HT1080 (cell line): Measurements from ENCODE around the gene ITGA1. TPM values are rescaled to one million over a fixed set of nuclear protein-coding genes. Genes with fewer than 3 reads are reported as not detected.
"Not testable (repeated sequence)": the region's sequence is repeated elsewhere in the genome, so short reads cannot be mapped to it uniquely, and the experiment has no call there.

ENCODE experiments used
- DNase-seq: peaks from one replicate; pipeline ENCODE4 v3.0.0-alpha.2; 2015; ENCODE audit warnings: low read depth
- total RNA-seq: library from RNA; depleted of rRNA; stranded (reverse); fragments of >200 nt; shearing (Covaris generic); gene quantifications from 2 replicates; pipeline ENCODE4 v1.2.3, GENCODE V29; 2014

Gene ITGA1
- total RNA-seq, 1 experiment from 2014 or later: 2.5 TPM

DNA sequence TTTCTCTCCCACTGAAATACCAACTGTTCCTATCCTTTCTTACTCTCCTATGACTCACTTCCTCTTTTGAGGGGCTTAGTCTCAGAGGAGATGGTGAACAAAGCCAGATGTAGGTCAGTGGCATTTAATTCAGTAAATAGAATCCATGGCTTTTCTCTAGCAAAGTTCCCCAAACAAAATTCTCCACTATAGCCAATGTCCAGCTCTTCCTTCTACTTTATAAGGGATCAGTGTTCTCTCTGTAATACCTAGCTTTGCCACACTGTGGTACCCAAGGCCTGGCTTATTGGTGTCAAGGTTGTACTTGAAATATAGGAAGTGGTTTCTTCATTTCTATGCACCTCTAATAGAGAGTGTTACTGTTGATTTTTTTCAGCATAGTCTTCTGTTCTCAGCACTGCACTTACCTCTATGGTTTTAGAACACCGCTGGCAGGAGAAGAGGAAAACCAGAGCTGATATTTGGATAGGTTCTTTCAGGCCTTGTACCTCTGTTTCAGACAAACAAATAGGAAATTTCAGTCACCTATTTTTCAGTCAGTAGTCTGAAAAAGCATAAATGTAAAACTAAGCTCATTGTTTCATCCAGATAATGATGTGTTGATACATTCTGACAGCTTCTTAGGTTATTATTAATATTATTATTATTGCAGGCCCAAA lies 160.8 kb downstream of the ITGA1 start:
- DNase-seq: peak; percentile 96

GRCh38 chr5:52950686-52951085 lies 163.0 kb downstream of the ITGA1 start:
- no peak for DNase-seq

DNA sequence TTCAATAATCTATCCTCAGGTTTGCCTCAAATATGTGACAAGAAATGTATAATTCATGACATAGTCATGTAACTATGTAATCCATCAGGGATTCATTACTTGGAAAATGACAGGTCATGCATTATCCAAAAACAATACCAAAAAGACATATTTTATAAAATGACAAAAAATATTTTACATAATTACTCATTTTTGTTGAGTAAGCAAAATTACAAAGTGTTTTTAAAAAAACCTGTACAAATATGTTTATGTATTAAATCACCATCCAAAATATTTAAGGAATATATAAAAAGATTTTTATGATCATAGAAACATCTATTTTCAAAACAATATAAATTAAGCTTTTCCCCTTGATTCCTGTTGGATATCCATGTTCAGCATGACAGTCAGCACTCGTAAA lies 164.8 kb downstream of the ITGA1 start:
- DNase-seq: no peak

DNA sequence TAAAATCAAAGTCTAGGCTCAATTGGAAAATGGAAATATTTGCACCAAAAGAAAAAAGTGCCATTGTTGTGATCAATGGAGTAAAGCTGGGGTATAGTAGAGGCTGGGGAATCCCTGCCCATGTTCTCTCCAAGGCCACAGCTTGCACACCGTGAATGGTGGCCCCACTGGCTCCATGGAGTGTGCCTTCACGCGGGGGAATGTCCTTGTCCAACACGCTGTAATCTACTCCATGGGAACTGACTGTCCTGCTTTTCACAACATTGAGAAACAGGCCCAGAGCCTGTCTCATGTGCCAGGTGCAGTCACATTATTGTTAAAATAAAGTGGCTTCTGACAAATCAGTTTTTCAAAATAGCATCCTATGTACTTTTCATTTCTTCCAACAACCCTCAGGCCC lies 168.3 kb downstream of the ITGA1 start:
- DNase-seq: no peak

DNA sequence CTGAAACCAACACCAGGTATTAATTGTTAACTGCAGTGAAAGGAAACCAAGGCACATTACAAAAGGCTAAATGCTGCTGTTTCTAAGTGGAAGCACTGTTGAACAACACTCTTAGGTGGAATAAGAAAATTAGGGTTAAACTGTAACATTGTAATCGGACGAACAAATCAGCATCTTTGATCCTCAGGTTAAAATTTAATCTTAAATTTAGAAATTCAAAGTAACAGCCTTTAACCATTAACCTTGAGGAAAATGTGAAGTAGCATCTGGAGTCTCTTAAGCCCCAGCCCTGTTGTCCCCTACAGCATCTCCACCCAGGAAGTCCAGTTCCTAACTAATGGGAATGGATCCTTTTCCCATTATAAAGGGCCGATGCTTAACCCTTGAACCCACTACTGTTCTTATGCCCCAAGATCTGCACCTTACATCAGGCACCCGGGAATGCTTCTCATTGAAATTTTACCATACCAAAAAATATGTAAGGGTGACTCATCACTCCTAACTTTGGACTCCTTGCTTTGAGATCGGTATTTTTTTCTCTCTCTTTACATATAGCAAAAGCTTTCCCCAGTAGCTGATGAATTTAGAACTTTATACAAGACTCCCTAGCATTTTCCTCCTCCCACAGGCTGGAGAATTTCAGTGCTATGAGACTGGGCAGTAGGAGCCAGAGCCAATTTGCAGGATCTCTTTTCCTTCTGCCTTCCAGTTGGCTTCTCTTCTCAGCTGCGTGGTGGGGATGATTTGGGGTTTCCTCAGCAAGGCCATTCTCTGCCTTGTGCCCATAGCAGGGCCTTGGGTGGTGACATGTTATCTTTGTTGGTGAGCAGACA lies 169.4 kb downstream of the ITGA1 start:
- no peak for DNase-seq

GRCh38 chr5:52961274-52961681 lies 173.6 kb downstream of the ITGA1 start:
- DNase-seq: no peak

DNA sequence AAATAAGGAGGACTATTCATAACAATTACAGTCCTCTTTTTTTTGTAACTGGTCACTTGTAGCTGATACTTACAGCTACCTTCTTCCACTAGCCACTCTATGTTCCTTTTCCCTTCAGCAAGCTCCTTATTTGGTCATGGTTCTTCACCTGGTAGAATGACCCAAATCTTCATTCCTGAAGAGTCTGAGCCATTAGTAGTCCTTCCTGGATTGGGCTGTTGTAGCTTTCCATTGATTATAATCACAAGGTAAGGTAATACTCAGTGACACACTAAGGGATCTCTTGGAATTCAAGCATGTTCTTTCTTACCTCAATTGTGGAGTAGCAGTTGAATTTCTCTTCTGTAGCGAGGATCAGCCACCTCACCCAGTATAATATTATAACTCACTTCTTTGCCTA lies 175.9 kb downstream of the ITGA1 start:
- no peak for DNase-seq

DNA sequence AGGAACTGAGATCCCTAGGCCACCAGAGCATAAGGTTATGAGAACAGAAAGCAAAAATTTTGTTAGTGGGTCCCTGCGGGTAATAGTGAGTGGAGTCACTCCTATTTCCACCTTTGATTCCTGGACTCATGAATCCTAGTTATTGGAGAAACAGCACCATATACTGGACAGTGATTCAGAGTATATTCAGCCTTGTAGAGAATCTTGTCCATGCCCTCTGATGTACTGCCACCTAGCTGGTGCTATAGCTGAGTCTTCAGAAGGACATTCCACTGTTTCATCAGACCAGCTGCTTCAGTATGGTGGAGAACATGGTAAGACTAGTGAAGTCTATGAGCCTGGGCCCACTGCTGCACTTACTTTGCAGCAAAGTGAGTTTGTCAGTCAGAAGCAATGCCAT lies 176.4 kb downstream of the ITGA1 start:
- peak; percentile 51 for DNase-seq

DNA sequence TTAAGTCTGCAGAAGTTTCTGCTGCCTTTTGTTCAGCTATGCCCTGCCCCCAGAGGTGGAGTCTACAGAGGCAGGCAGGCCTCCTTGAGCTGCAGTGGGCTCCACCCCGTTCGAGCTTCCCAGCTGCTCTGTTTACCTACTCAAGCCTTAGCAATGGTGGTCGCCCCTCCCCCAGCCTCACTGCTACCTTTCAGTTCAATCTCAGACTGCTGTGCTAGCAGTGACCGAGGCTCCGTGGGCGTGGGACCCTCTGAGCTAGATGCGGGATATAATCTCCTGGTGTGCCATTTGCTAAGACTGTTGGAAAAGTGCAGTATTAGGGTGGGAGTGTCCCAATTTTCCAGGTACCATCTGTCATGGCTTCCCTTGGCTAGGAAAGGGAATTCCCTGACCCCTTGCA lies 188.4 kb downstream of the ITGA1 start:
- not testable (repeated sequence) for DNase-seq

DNA sequence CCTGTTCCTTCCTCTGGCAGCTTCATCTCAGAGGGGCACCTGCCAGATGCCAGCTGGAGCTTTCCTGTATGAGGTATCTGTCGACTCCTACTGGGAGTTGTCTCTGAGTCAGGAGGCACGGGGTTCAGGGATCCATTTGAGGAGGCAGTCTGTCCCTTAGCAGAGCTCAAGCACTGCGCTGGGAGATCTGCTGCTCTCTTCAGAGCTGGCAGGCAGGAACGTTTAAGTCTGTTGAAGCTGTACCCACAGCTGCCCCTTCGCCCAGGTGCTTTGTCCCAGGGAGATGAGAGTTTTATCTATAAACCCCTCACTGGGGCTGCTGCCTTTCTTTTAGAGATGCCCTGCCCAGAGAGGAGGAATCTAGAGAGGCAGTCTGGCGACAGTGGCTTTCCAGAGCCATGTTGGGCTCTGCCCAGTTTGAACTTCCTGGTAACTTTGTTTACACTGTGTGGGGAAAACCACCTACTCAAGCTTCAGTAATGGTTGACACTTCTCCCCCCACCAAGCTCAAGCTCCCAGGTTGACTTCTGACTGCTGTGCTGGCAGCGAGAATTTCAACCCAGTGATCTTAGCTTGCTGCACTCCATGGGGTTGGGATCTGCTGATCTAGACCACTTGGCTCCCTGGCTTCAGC lies 189.7 kb downstream of the ITGA1 start:
- no peak for DNase-seq

- no peak for DNase-seq
Observed at GRCh38 chr5:52981507-52981906, 193.8 kb downstream of the ITGA1 start.

- peak; percentile 60 for DNase-seq
Observed at GRCh38 chr5:52983731-52984636, 196.3 kb downstream of the ITGA1 start.

DNA sequence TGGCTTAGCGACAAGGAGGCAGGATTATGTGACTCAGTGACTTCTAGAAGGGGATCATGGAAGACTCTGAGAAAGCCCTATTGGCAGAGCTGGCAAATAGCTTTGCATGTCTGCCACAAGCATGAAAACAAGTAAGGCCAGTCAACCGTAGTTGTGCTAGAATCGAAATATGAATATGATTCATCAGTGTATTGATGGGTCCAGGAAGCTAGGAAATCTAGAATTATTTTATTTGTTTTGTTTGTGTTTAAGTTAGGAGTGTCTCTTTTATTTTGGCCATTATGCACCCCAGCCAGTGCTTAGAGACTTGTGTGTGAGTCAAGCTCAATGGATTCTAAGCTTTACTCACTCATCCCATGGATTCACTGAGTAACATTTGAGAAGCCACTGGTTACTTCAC lies 197.6 kb downstream of the ITGA1 start:
- no peak for DNase-seq

DNA sequence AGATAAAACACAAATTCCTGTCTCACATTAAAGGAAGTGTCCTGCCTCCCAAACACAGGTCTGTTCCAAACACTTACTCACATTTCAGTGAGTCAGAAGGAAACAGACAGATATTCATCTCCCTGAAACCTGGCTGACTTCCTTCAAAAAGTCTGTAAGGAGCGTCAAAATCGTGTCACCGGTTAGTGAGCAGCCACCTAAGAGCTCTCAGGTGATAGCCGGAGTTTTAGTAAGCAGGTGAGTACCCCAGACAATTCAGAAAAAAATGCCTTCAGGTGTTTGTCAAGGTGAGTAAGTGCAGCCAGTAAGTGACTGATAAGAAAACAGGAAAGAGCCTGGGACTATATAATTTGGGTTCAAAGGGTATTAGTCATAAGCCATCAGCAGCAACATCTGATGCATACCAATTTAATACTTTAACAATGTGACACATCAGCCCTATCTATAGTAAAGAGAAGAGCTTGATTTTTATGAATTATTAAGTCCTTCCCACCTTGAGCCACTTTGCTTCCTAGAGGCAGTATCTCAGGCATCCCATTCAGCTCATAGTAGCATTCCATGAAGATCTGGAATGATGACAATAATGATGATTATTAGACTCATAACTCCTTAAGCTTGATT lies 200.1 kb downstream of the ITGA1 start:
- peak; percentile 85 for DNase-seq

GRCh38 chr5:52988335-52989024 lies 200.8 kb downstream of the ITGA1 start:
- no peak for DNase-seq

- DNase-seq: peak; percentile 81
Observed at GRCh38 chr5:52989025-52989780, 201.5 kb downstream of the ITGA1 start, which contains the start of gene ITGA2. Gene ITGA2, plus strand, starts transcription at chr5:52989352. Its CDS starts 117 bp downstream, at chr5:52989469.

GRCh38 chr5:52989781-52990527 lies 202.2 kb downstream of the ITGA1 start:
- peak; percentile 52 for DNase-seq

DNA sequence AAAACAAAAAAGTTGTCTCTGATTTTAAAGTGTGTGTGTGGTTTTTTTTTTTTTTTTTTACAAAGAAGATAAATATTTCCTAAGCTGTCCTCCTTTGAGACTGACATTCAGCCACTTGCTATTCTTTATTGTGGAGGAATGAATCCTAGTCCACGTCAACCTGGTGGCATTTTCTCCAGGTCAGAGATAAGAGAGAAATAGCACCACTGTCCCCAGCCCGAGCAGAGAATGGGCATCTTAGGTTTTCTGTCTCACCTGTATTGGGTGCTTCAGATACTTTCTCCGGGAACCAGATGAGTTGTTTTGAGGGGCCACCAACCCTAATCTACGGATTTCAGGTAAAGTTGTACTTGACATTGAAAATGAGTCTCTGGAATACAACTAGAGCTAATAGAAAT lies 202.8 kb downstream of the ITGA1 start:
- DNase-seq: no peak

DNA sequence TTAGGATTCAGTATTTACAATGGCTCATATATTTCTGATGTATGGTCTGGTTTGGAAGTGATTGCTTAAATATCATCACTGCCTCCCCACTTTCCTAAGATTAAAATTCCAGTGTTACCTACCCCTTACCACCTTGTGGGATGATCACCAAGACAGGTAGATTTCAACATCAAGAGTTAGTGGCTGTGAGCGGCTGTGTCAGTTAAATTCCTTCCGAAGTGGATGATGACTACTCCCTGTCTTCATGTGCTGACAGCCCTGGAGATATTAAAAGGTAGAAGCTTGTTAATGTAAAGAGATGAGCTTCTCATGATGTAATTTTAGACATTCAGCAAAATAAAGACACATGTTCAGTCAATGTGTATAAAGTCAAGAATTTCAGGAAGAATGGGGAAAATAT lies 205.7 kb downstream of the ITGA1 start:
- DNase-seq: no peak
